Right atrium auricular region (tissue), 2 donors: ENCODE measurements around the gene ADGRV1. TPM values are rescaled to one million over a fixed set of nuclear protein-coding genes. Genes with fewer than 3 reads are reported as not detected.

Experiments
- DNase-seq: peaks from one replicate; pipeline ENCODE4 v3.0.0-alpha.2; 2019; ENCODE audit warnings: low spot score
- H3K27ac ChIP-seq, 2 donors: fragments of 200-600 bp; sonication (generic); 1 replicate in 1 of 2; 2 replicates in 1 of 2; pipeline ENCODE4 v1.5.1; 2016 to 2019
- H3K27me3 ChIP-seq, 2 donors: fragments of 200-600 bp; sonication (generic); one replicate each; pipeline versions ENCODE4 v1.5.1 to v1.6.0; 2017 to 2019
- H3K36me3 ChIP-seq: fragments of 200-600 bp; sonication (generic); one replicate; pipeline ENCODE4 v1.5.1; 2016
- H3K4me1 ChIP-seq, 2 donors: fragments of 200-600 bp; sonication (generic); one replicate each; pipeline versions ENCODE4 v1.5.1 to v1.6.0; 2017 to 2019
- H3K4me3 ChIP-seq, 2 donors: fragments of 200-600 bp; sonication (generic); 1 replicate in 1 of 2; 2 replicates in 1 of 2; pipeline ENCODE4 v1.5.1; 2017 to 2019; ENCODE audit warnings: mild to moderate bottlenecking in 1 of 2, moderate library complexity in 1 of 2
- H3K9me3 ChIP-seq, 2 donors: fragments of 200-600 bp; sonication (generic); one replicate each; pipeline ENCODE4 v1.5.1; 2019
- total RNA-seq, 2 donors: library from RNA; depleted of rRNA; stranded (reverse); fragments of >200 nt; gene quantifications; one replicate each; pipeline ENCODE4 v1.1.0, GENCODE V29; 2016
- TF ChIP-seq, protein P1 (sequence below), 2 donors: fragments of 200-600 bp; sonication (generic); IDR thresholded peaks; one replicate each; pipeline ENCODE4 v1.5.1; 2019; ENCODE audit warnings: antibody characterized with exemption in 2 of 2

Gene ADGRV1
- total RNA-seq, 2 donors from 2014 or later = 1.4 to 1.8 TPM

DNA sequence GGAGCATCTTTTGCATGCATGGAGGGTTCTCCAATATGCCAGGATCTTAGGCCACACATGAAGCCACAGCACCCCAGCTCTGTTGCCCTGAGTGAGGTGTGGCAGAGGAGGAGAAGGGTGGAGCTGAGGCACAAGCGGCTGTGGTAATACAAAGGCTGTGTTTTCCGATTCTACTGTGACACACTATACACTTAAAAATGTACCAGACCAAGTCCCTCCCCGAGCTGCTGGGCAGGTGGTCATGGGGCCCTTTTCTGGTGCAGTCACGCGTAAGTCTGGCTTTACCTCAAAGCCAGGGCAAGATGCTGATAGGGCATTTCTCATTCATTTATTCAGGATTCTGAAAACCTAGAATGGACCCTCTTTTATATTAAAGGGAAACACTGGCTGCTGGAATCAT, 3.7 kb downstream of the ADGRV1 start:
- H3K4me3 ChIP-seq = no peak overlapping the region
- H3K4me1 ChIP-seq = peaks cover 0 to 15% of the 10 kb centered on the region in 2 donors
- peaks cover 0 to 5% of the 10 kb centered on the region in 2 donors for H3K27me3 ChIP-seq
- TF ChIP-seq, protein P1, sequence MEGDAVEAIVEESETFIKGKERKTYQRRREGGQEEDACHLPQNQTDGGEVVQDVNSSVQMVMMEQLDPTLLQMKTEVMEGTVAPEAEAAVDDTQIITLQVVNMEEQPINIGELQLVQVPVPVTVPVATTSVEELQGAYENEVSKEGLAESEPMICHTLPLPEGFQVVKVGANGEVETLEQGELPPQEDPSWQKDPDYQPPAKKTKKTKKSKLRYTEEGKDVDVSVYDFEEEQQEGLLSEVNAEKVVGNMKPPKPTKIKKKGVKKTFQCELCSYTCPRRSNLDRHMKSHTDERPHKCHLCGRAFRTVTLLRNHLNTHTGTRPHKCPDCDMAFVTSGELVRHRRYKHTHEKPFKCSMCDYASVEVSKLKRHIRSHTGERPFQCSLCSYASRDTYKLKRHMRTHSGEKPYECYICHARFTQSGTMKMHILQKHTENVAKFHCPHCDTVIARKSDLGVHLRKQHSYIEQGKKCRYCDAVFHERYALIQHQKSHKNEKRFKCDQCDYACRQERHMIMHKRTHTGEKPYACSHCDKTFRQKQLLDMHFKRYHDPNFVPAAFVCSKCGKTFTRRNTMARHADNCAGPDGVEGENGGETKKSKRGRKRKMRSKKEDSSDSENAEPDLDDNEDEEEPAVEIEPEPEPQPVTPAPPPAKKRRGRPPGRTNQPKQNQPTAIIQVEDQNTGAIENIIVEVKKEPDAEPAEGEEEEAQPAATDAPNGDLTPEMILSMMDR (IDR thresholded peaks at IDR 0.05) = no peak
- DNase-seq = no peak
- no peaks in the 10 kb centered on the region for H3K36me3 ChIP-seq
- no peak overlapping the region for H3K27ac ChIP-seq
- H3K9me3 ChIP-seq = no peaks in the 10 kb centered on the region

- Histone ChIP-seq H3K4me3 (no peak overlapping the region), H3K9me3 (no peaks in the 10 kb centered on the region), H3K36me3 (no peaks in the 10 kb centered on the region), H3K27ac (no peak overlapping the region), H3K27me3 (peaks cover 0 to 5% of the 10 kb centered on the region in 2 donors), H3K4me1 (peaks cover 0 to 11% of the 10 kb centered on the region in 2 donors)
- no peak for DNase-seq
- TF ChIP-seq, protein P1 (IDR thresholded peaks at IDR 0.05) = no peak
Measured at GRCh38 chr5:90563108-90563507, 4.5 kb downstream of the ADGRV1 start.

GRCh38 chr5:90565491-90565890, 6.9 kb downstream of the ADGRV1 start:
- DNase-seq = no peak
- Histone ChIP-seq H3K9me3 (peaks cover 0 to 19% of the 10 kb centered on the region in 2 donors), H3K36me3 (no peaks in the 10 kb centered on the region), H3K4me3 (no peak overlapping the region), H3K4me1 (no peaks in the 10 kb centered on the region), H3K27ac (no peak overlapping the region), H3K27me3 (no peaks in the 10 kb centered on the region)
- TF ChIP-seq, protein P1 (IDR thresholded peaks at IDR 0.05) = no peak

DNA sequence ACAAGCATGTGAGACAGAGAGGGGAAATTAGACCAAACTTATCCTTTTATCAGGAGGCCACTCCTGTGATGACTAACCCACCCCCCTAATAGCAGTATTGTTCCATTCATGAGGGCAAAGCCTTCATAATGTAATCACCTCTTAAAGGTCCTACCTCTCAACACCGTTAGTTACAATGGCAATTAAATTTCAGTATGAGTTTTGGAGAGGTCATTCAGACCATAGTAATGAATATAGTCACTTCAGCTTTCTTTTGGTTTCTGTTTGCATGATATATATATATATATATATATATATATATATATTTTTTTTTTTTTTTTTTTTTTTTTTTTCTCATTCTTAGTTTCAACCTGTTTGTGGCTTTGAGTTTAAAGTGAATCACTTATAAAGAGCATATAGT, 10.5 kb downstream of the ADGRV1 start:
- Histone ChIP-seq H3K4me3 (no peak overlapping the region), H3K27ac (no peak overlapping the region), H3K36me3 (no peaks in the 10 kb centered on the region), H3K9me3 (peaks cover 0 to 26% of the 10 kb centered on the region in 2 donors), H3K4me1 (no peaks in the 10 kb centered on the region), H3K27me3 (no peaks in the 10 kb centered on the region)
- TF ChIP-seq, protein P1 (IDR thresholded peaks at IDR 0.05) = no peak
- DNase-seq = no peak

DNA sequence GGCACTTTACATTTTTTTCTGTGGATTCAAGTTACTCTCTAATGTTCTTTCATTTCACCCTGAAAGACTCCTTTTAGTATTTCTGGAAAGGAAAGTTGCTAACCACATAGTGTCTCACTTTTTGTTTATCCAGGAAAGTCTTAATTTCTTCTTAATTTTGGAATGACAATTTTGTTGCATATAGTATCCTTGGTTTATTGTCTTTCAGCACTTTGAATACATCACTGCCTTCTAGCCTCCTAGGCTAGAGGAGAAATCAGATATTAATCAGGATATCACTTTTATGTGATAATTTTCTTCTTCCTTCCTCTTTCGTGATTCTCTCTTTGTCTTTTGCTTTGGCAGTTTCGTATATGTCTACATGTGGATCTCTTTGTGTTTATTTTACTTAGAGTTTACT, 11.4 kb downstream of the ADGRV1 start:
- no peak for DNase-seq
- H3K4me1 ChIP-seq = no peaks in the 10 kb centered on the region
- TF ChIP-seq, protein P1 (IDR thresholded peaks at IDR 0.05) = no peak

DNA sequence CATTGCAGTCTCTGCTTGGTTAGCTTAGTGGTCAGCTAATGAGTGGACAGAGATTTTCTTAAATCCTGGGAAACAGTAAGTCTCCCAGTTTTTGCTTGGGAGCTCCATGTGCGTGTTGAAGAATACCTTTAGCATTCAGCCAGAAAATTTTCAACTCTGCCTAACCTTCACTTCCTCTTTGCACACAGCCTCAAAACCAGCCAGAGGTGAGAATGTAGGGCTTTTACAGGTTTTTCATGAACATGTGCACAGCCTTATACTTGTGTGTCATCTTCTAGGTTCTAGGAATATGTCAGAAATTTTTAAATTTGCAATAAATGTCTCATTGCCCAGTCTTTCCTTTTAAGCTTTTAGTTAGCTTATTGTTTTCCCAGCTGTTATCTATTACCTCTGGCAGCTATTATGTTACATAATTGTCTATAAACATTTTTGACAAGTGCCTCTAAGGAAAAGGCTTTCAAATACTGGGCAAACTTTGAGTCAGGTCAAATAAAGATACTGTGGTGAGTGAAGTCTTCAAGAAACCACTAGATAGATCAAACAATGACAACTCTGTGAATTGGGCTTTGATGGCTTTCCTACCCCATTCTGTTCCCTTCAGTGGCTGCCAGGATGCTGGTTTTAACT, 12.7 kb downstream of the ADGRV1 start:
- Histone ChIP-seq H3K4me1 (no peaks in the 10 kb centered on the region), H3K27me3 (no peaks in the 10 kb centered on the region), H3K27ac (no peak overlapping the region), H3K36me3 (no peaks in the 10 kb centered on the region), H3K9me3 (peaks cover 0 to 26% of the 10 kb centered on the region in 2 donors), H3K4me3 (no peak overlapping the region)
- TF ChIP-seq, protein P1 (IDR thresholded peaks at IDR 0.05) = no peak
- no peak for DNase-seq

More for the DNA sequence above, 11.4 kb downstream of the ADGRV1 start:
- Histone ChIP-seq H3K27me3 (no peaks in the 10 kb centered on the region), H3K27ac (no peak overlapping the region), H3K9me3 (peaks cover 0 to 26% of the 10 kb centered on the region in 2 donors), H3K4me3 (no peak overlapping the region), H3K36me3 (no peaks in the 10 kb centered on the region)
